HG03521 (cell line): Measurements from ENCODE around the gene DIP2C.
"Not testable (repeated sequence)": the region's sequence is repeated elsewhere in the genome, so short reads cannot be mapped to it uniquely, and the experiment has no call there.

Source experiments
- ATAC-seq: cut with Tn5 transposase; IDR thresholded peaks from one replicate; pipeline ENCODE4 v1.9.1; 2021; ENCODE audit warnings: mild to moderate bottlenecking, moderate library complexity; ENCODE audit not compliant: unreplicated experiment

The DIP2C gene

GRCh38 chr10:474946-475345 is 214.5 kb downstream of the DIP2C start:
- no peak for ATAC-seq

GRCh38 chr10:474406-474805 is 215.1 kb downstream of the DIP2C start:
- no peak for ATAC-seq

- no peak for ATAC-seq
These were observed 217.1 kb downstream of the DIP2C start for GRCh38 chr10:472241-472910.

GRCh38 chr10:470339-471003 is 219.0 kb downstream of the DIP2C start:
- ATAC-seq, result no peak

GRCh38 chr10:469947-470338 is 219.5 kb downstream of the DIP2C start:
- no peak for ATAC-seq

- ATAC-seq, result no peak
These were observed 229.7 kb downstream of the DIP2C start for GRCh38 chr10:459743-460142.

GRCh38 chr10:458421-458851 is 231.0 kb downstream of the DIP2C start:
- ATAC-seq, result no peak

- no peak for ATAC-seq
These were observed 233.0 kb downstream of the DIP2C start for GRCh38 chr10:456486-456885.

- ATAC-seq, result no peak
These were observed 234.6 kb downstream of the DIP2C start for GRCh38 chr10:454860-455259.

- no peak for ATAC-seq
These were observed 235.8 kb downstream of the DIP2C start for GRCh38 chr10:453647-454046.

GRCh38 chr10:452512-453426 is 236.7 kb downstream of the DIP2C start:
- ATAC-seq, result no peak

GRCh38 chr10:451856-452255 is 237.6 kb downstream of the DIP2C start:
- no peak for ATAC-seq

- ATAC-seq, result no peak
These were observed 238.4 kb downstream of the DIP2C start for GRCh38 chr10:451021-451471.

- no peak for ATAC-seq
These were observed 239.0 kb downstream of the DIP2C start for GRCh38 chr10:450463-450862.

GRCh38 chr10:449331-449730 is 240.1 kb downstream of the DIP2C start:
- not testable (repeated sequence) for ATAC-seq

- ATAC-seq, result no peak
These were observed 246.0 kb downstream of the DIP2C start for GRCh38 chr10:443459-443858.

GRCh38 chr10:442209-442608 is 247.3 kb downstream of the DIP2C start:
- ATAC-seq, result no peak

GRCh38 chr10:441659-442058 is 247.8 kb downstream of the DIP2C start:
- ATAC-seq, result no peak

GRCh38 chr10:440127-440526 is 249.3 kb downstream of the DIP2C start:
- ATAC-seq, result no peak

- no peak for ATAC-seq
These were observed 251.6 kb downstream of the DIP2C start for GRCh38 chr10:437698-438490.
